Skeletal muscle tissue (tissue), 4 donors: Measurements from ENCODE around the gene IDH3B. TPM values are rescaled to one million over a fixed set of nuclear protein-coding genes. Genes with fewer than 3 reads are reported as not detected.

Experiments
- H3K27ac ChIP-seq: one replicate; pipeline ENCODE4 v1.7.0; 2013; ENCODE audit warnings: mild to moderate bottlenecking, low read depth, low read length, inconsistent platforms
- H3K27me3 ChIP-seq, 3 donors: one replicate each; pipeline ENCODE4 v1.7.0; 2013; ENCODE audit warnings: low read length in 3 of 3; ENCODE audit not compliant: control insufficient read depth in 3 of 3, insufficient read depth in 3 of 3
- H3K36me3 ChIP-seq, 3 donors: one replicate each; pipeline ENCODE4 v1.7.0; 2013; ENCODE audit warnings: low read length in 3 of 3; ENCODE audit not compliant: control insufficient read depth in 3 of 3, insufficient read depth in 3 of 3
- H3K4me1 ChIP-seq, 3 donors: one replicate each; pipeline ENCODE4 v1.7.0; 2013; ENCODE audit warnings: low read length in 3 of 3, mild to moderate bottlenecking in 3 of 3; ENCODE audit not compliant: control insufficient read depth in 3 of 3, insufficient read depth in 3 of 3
- H3K4me3 ChIP-seq, 3 donors: one replicate each; pipeline ENCODE4 v1.7.0; 2013; ENCODE audit warnings: low read length in 3 of 3
- H3K9ac ChIP-seq, 3 donors: one replicate each; pipeline ENCODE4 v1.7.0; 2013; ENCODE audit warnings: low read length in 3 of 3, mild to moderate bottlenecking in 3 of 3, moderate library complexity in 2 of 3, low read depth in 1 of 3
- H3K9me3 ChIP-seq, 3 donors: one replicate each; pipeline ENCODE4 v1.7.0; 2013; ENCODE audit warnings: low read length in 3 of 3; ENCODE audit not compliant: control insufficient read depth in 3 of 3
- total RNA-seq: library from RNA; depleted of rRNA; stranded (reverse); fragments of >200 nt; gene quantifications from one replicate; pipeline ENCODE4 v1.2.3, GENCODE V29; 2014
- donor health status: Osteomylitis.

The IDH3B gene
- total RNA-seq, 1 donor from 2014 or later: 156 TPM

- Histone ChIP-seq H3K4me1 (peaks cover 8 to 11% (median 10%) of the 10 kb centered on the region in 3 donors), H3K4me3 (no peak overlapping the region), H3K9ac (no peak overlapping the region), H3K36me3 (peaks cover 77 to 80% (median 79%) of the 10 kb centered on the region in 3 donors), H3K27ac (no peak overlapping the region), H3K27me3 (no peaks in the 10 kb centered on the region), H3K9me3 (no peaks in the 10 kb centered on the region)
These were observed 4.5 kb downstream of the IDH3B start for GRCh38 chr20:2659547-2659946.

GRCh38 chr20:2658414-2659354 lies 5.3 kb downstream of the IDH3B start:
- peaks cover 15 to 18% (median 15%) of the 10 kb centered on the region in 3 donors for H3K4me1 ChIP-seq
- H3K36me3 ChIP-seq: peaks cover 85 to 87% (median 86%) of the 10 kb centered on the region in 3 donors
- H3K9me3 ChIP-seq: no peaks in the 10 kb centered on the region
- no peaks in the 10 kb centered on the region for H3K27me3 ChIP-seq
- H3K4me3 ChIP-seq: no peak overlapping the region
- H3K27ac ChIP-seq: no peak overlapping the region
- H3K9ac ChIP-seq: no peak overlapping the region

- H3K36me3 ChIP-seq: peaks cover 80 to 86% (median 81%) of the 10 kb centered on the region in 3 donors
- H3K27ac ChIP-seq: no peak overlapping the region
- H3K4me1 ChIP-seq: peaks cover 14 to 18% (median 15%) of the 10 kb centered on the region in 3 donors
- H3K9me3 ChIP-seq: no peaks in the 10 kb centered on the region
- H3K27me3 ChIP-seq: no peaks in the 10 kb centered on the region
- no peak overlapping the region for H3K9ac ChIP-seq
- no peak overlapping the region for H3K4me3 ChIP-seq
These were observed 6.3 kb downstream of the IDH3B start for GRCh38 chr20:2657674-2658073.

- Histone ChIP-seq H3K4me1 (peaks cover 14 to 20% (median 15%) of the 10 kb centered on the region in 3 donors), H3K9me3 (no peaks in the 10 kb centered on the region), H3K9ac (no peak overlapping the region), H3K27ac (no peak overlapping the region), H3K36me3 (peaks cover 78 to 83% (median 79%) of the 10 kb centered on the region in 3 donors), H3K27me3 (no peaks in the 10 kb centered on the region), H3K4me3 (no peak overlapping the region)
These were observed 6.8 kb downstream of the IDH3B start for GRCh38 chr20:2657241-2657640.

GRCh38 chr20:2656471-2657117 lies 7.4 kb downstream of the IDH3B start:
- Histone ChIP-seq H3K27me3 (no peaks in the 10 kb centered on the region), H3K36me3 (peaks cover 71 to 77% (median 73%) of the 10 kb centered on the region in 3 donors), H3K4me3 (no peak overlapping the region), H3K9ac (no peak overlapping the region), H3K27ac (no peak overlapping the region), H3K9me3 (no peaks in the 10 kb centered on the region), H3K4me1 (peaks cover 14 to 23% (median 15%) of the 10 kb centered on the region in 3 donors)

- no peaks in the 10 kb centered on the region for H3K27me3 ChIP-seq
- H3K36me3 ChIP-seq: peaks cover 66 to 67% (median 66%) of the 10 kb centered on the region in 3 donors
- H3K9me3 ChIP-seq: no peaks in the 10 kb centered on the region
- H3K4me3 ChIP-seq: no peak overlapping the region
- H3K27ac ChIP-seq: no peak overlapping the region
- peaks cover 18 to 23% (median 20%) of the 10 kb centered on the region in 3 donors for H3K4me1 ChIP-seq
- no peak overlapping the region for H3K9ac ChIP-seq
These were observed 8.5 kb downstream of the IDH3B start for GRCh38 chr20:2655331-2656116.

- Histone ChIP-seq H3K9me3 (no peaks in the 10 kb centered on the region), H3K9ac (no peak overlapping the region), H3K4me1 (peaks cover 18 to 23% (median 20%) of the 10 kb centered on the region in 3 donors), H3K36me3 (peaks cover 59 to 61% (median 60%) of the 10 kb centered on the region in 3 donors), H3K27ac (no peak overlapping the region), H3K27me3 (no peaks in the 10 kb centered on the region), H3K4me3 (no peak overlapping the region)
These were observed 9.2 kb downstream of the IDH3B start for GRCh38 chr20:2654831-2655230.

- peaks cover 18 to 23% (median 20%) of the 10 kb centered on the region in 3 donors for H3K4me1 ChIP-seq
- peak overlapping the region in 1 of 3 donors; percentile 91 for H3K4me3 ChIP-seq
- H3K36me3 ChIP-seq: peaks cover 54 to 56% (median 55%) of the 10 kb centered on the region in 3 donors
- H3K27ac ChIP-seq: no peak overlapping the region
- H3K27me3 ChIP-seq: no peaks in the 10 kb centered on the region
- H3K9ac ChIP-seq: peak overlapping the region in 2 of 3 donors; percentile 5 to 94
- H3K9me3 ChIP-seq: no peaks in the 10 kb centered on the region
These were observed 9.6 kb downstream of the IDH3B start for GRCh38 chr20:2654384-2654822.

- H3K9me3 ChIP-seq: no peaks in the 10 kb centered on the region
- peak overlapping the region; percentile 84 to 94 (median 85) for H3K9ac ChIP-seq
- H3K27ac ChIP-seq: peak overlapping the region; percentile 76
- peaks cover 18 to 23% (median 20%) of the 10 kb centered on the region in 3 donors for H3K4me1 ChIP-seq
- peak overlapping the region; percentile 91 to 99 (median 99) for H3K4me3 ChIP-seq
- H3K27me3 ChIP-seq: no peaks in the 10 kb centered on the region
- H3K36me3 ChIP-seq: peaks cover 48 to 50% (median 49%) of the 10 kb centered on the region in 3 donors
These were observed 10.2 kb downstream of the IDH3B start for GRCh38 chr20:2653556-2654383.
